HepG2 (cell line): ENCODE measurements around the gene ARMC2. TPM values are rescaled to one million over a fixed set of nuclear protein-coding genes. Genes with fewer than 3 reads are reported as not detected.
A peak's percentile ranks its signal among the peaks of the same experiment; 100 is the strongest.

Source experiments
- ATAC-seq: fragments of 200-7000 bp; cut with Tn5 transposase; 3 replicates; pipeline ENCODE4 v1.9.1; 2020; ENCODE audit warnings: mild to moderate bottlenecking, moderate library complexity
- BruUV-seq: library from RNA; stranded (reverse); fragments of 400-500 nt; replicated peaks from 2 replicates; lab custom pipeline; 2021; lab: Mats Ljungman, UMichigan
- CTCF ChIA-PET: fragments of 300-600 bp; formaldehyde crosslinking; extraction: SDS; loops from one replicate; lab custom pipeline; 2021; ENCODE audit warnings: low total read pairs, inconsistent platforms, low intra/inter-chr PET ratio; lab: Yijun Ruan, JAX
- POLR2A ChIA-PET: fragments of 350-600 bp; sonication (Branson Sonifier 250); formaldehyde crosslinking; loops from one replicate; lab custom pipeline; 2020; ENCODE audit warnings: antibody characterized with exemption, inconsistent platforms; lab: Yijun Ruan, JAX
- DNase-seq: peaks from one replicate; pipeline ENCODE4 v3.0.0-alpha.2; 2015; ENCODE audit warnings: low spot score
- FAIRE-seq: peaks from 3 replicates; lab custom pipeline; 2011; peaks lifted over from hg19 to GRCh38; lab: Jason Lieb, UNC
- H2AFZ ChIP-seq: one replicate; pipeline ENCODE4 v1.6.1; 2011; ENCODE audit warnings: low read length, inconsistent platforms
- H3K27ac ChIP-seq: fragments of 300-600 bp; 3 replicates; pipeline ENCODE4 v1.8.0; 2011; ENCODE audit warnings: mixed run types, mild to moderate bottlenecking, mixed read lengths, low read length, inconsistent platforms; ENCODE audit not compliant: insufficient read depth; ENCODE audit errors: extremely low read length
- H3K27me3 ChIP-seq, 2 experiments: fragments of 200-600 bp in 1 of 2; 2 replicates in 1 of 2; 3 replicates in 1 of 2; pipeline versions ENCODE4 v1.6.0 to v1.8.0; 2011; ENCODE audit warnings: low read length in 2 of 2, mild to moderate bottlenecking in 2 of 2, moderate library complexity in 2 of 2, inconsistent platforms in 1 of 2; ENCODE audit not compliant: insufficient read depth in 2 of 2, control insufficient read depth in 1 of 2
- H3K36me3 ChIP-seq, 2 experiments: fragments of 200-600 bp in 1 of 2; replicated peaks in 1 of 2; 2 replicates in 1 of 2; 3 replicates in 1 of 2; pipeline versions ENCODE4 v1.5.1 to v1.8.0; 2011; ENCODE audit warnings: low read length in 2 of 2, inconsistent platforms in 1 of 2; ENCODE audit not compliant: insufficient read depth in 2 of 2, control insufficient read depth in 1 of 2
- H3K4me1 ChIP-seq: 2 replicates; pipeline ENCODE4 v1.5.1; 2012; ENCODE audit warnings: low read length, inconsistent platforms; ENCODE audit not compliant: insufficient read depth
- H3K4me2 ChIP-seq: 2 replicates; pipeline ENCODE4 v1.6.0; 2011; ENCODE audit warnings: low read depth, low read length, inconsistent platforms
- H3K4me3 ChIP-seq, 3 experiments: fragments of 200-600 bp in 1 of 3; sonication (generic), shearing (Covaris generic) in 1 of 3; replicated peaks in 1 of 3; 2 replicates each; pipeline ENCODE4 v1.5.1; 2011 to 2016; ENCODE audit warnings: low read length in 3 of 3, inconsistent platforms in 2 of 3, low read depth in 2 of 3, mild to moderate bottlenecking in 2 of 3, control low read depth in 1 of 3, mixed read lengths in 1 of 3; ENCODE audit not compliant: insufficient read depth in 1 of 3
- H3K79me2 ChIP-seq: one replicate; pipeline ENCODE4 v1.6.1; 2011; ENCODE audit warnings: low read length, inconsistent platforms; ENCODE audit not compliant: insufficient read depth
- H3K9ac ChIP-seq: 2 replicates; pipeline ENCODE4 v1.6.0; 2011; ENCODE audit warnings: mild to moderate bottlenecking, low read depth, low read length, inconsistent platforms; ENCODE audit not compliant: insufficient read depth
- H3K9me3 ChIP-seq: 2 replicates; pipeline ENCODE4 v1.5.1; 2012; ENCODE audit warnings: mild to moderate bottlenecking, low read length
- H4K20me1 ChIP-seq: 2 replicates; pipeline ENCODE4 v1.6.0; 2011; ENCODE audit warnings: inconsistent platforms, mild to moderate bottlenecking, low read length, moderate library complexity; ENCODE audit not compliant: insufficient read depth
- MAFF ChIP-seq: IDR thresholded peaks from 2 replicates; pipeline ENCODE4 v1.6.1; 2011; ENCODE audit warnings: low read depth, low read length, improper control_type of control experiment
- NPAS2 ChIP-seq: sonication (generic); formaldehyde crosslinking; IDR thresholded peaks from 2 replicates; pipeline ENCODE4 v1.8.0; 2022; ENCODE audit warnings: mild to moderate bottlenecking, missing genetic modification reagents, borderline replicate concordance
- SP1 ChIP-seq, 2 experiments: fragments of 450-650 bp in 1 of 2; sonication (generic) in 1 of 2; formaldehyde crosslinking in 1 of 2; IDR thresholded peaks; 2 replicates each; pipeline versions ENCODE4 v1.4.0 to v1.6.1; 2016 to 2020; ENCODE audit warnings: missing genetic modification reagents in 1 of 2
- TOE1 ChIP-seq: sonication (generic); formaldehyde crosslinking; IDR thresholded peaks from 2 replicates; pipeline ENCODE4 v1.4.0; 2020; ENCODE audit warnings: mild to moderate bottlenecking, missing genetic modification reagents
- ZNF234 ChIP-seq: sonication (generic); formaldehyde crosslinking; conservative IDR thresholded peaks from 2 replicates; pipeline ENCODE4 v1.5.1; 2020; ENCODE audit warnings: mild to moderate bottlenecking, missing genetic modification reagents
- ZNF317 ChIP-seq: sonication (generic); formaldehyde crosslinking; IDR thresholded peaks from 2 replicates; pipeline ENCODE4 v1.5.0; 2020; ENCODE audit warnings: mild to moderate bottlenecking, missing genetic modification reagents
- ZNF816 ChIP-seq: sonication (generic); formaldehyde crosslinking; IDR thresholded peaks from 2 replicates; pipeline ENCODE4 v1.8.0; 2022; ENCODE audit warnings: missing genetic modification reagents, mild to moderate bottlenecking, borderline replicate concordance
- ZNF83 ChIP-seq: sonication (generic); formaldehyde crosslinking; IDR thresholded peaks from 2 replicates; pipeline ENCODE4 v1.4.0; 2020; ENCODE audit warnings: missing genetic modification reagents, mild to moderate bottlenecking, borderline replicate concordance
- WGBS: methylation state at CpG from one replicate; pipeline ENCODE4 v1.1.6; 2017; ENCODE audit warnings: low lambda C conversion rate; 5-methylcytosine and 5-hydroxymethylcytosine counted together
- in situ Hi-C: cut with HindIII; loops from 2 replicates; pipeline ENCODE4 v1.10.0; 2017; ENCODE audit warnings: low pct_unique_long_range_greater_than_20kb; ENCODE audit not compliant: extremely low pct_ligation_motif_present
- intact Hi-C: fragments of 100-400 bp; cut with micrococcal nuclease; formaldehyde crosslinking; loops from one replicate; pipeline ENCODE4 v1.10.0; 2022; ENCODE audit not compliant: unreplicated experiment
- polyA plus RNA-seq, 8 experiments: library from polyadenylated mRNA; depleted of rRNA in 3 of 8; stranded (reverse) in 7 of 8; unstranded in 1 of 8; fragments of >200 nt; fragmentation: Illumina TruSeq in 4 of 8; extraction: Trizol in 4 of 8; gene quantifications; 2 replicates each; pipeline versions ENCODE4 v1.2.1 to v1.2.3, GENCODE V29; 2011 to 2016; ENCODE audit warnings: low read depth in 4 of 8, missing spikeins in 1 of 8, mixed read lengths in 1 of 8; ENCODE audit not compliant: insufficient read depth in 1 of 8
- total RNA-seq, 5 experiments: library from RNA; depleted of rRNA; stranded (reverse); fragments of >200 nt; fragmentation: Illumina TruSeq; extraction: Trizol; gene quantifications; 2 replicates each; pipeline ENCODE4 v1.2.3, GENCODE V29; 2016; ENCODE audit warnings: low read depth in 1 of 5
- TF ChIP-seq, protein P1 (sequence below): sonication (generic); formaldehyde crosslinking; conservative IDR thresholded peaks from 2 replicates; pipeline ENCODE4 v1.4.0; 2020; ENCODE audit warnings: missing genetic modification reagents
- TF ChIP-seq, protein P2 (sequence below): IDR thresholded peaks from 2 replicates; pipeline ENCODE4 v1.6.1; 2016; ENCODE audit warnings: missing biosample characterization, missing genetic modification reagents, low read depth
- TF ChIP-seq, protein P3 (sequence below): sonication (generic); formaldehyde crosslinking; IDR thresholded peaks from 2 replicates; pipeline ENCODE4 v1.4.0; 2020; ENCODE audit warnings: missing genetic modification reagents
- TF ChIP-seq, protein P4 (sequence below): sonication (generic); formaldehyde crosslinking; IDR thresholded peaks from 2 replicates; pipeline ENCODE4 v1.4.0; 2020; ENCODE audit warnings: mild to moderate bottlenecking, missing genetic modification reagents

ARMC2 gene
- total and polyA plus RNA-seq, 2 of the 13 experiments (the other 11 are each of a cell fraction or from before 2014, with no cell fraction given) = 1.4 to 3.2 TPM

DNA sequence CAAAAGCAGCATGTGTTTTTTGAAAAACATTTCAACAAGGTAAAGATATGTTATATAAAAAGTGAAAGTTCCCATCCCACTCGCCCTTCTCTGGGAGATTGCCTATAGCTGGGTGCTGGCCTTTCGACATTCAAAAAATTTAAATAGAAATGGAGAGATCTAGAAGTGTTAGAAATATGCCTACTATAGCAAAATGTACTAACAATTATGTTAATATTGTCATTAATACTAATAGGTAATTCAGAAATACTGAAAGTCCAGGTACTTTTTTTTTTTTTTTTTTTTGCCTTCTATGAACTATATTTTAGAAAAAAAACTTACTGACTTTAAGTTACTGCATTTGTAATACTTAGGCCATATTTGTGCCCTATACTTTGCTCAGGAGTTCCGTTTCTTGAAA is 159.3 kb downstream of the ARMC2 start:
- BruUV-seq = no TSS peak
- Histone ChIP-seq H4K20me1 (peaks cover 10% of the 10 kb centered on the region; the same call in 1 of the 2 replicates), H3K9me3 (no peaks in the 10 kb centered on the region), H3K9ac (peak overlapping the region; percentile 87; the same call in 1 of the 2 replicates), H3K4me1 (peaks cover 47% of the 10 kb centered on the region), H3K79me2 (peaks cover 68% of the 10 kb centered on the region), H3K4me3 (peak overlapping the region; percentile 74 to 98 (median 97); a peak in 5 of 6 replicates), H3K4me2 (peak overlapping the region; percentile 79), H3K36me3 (no peaks in the 10 kb centered on the region; a peak in 1 of 5 replicates), H3K27ac (peak overlapping the region; percentile 77), H3K27me3 (no peaks in the 10 kb centered on the region; a peak in 1 of 5 replicates), H2AFZ (no peak overlapping the region)
- ChIA-PET CTCF (no interaction called here), POLR2A (interaction anchor here (1.2 to 2.7 kb wide), 2 partner anchors 13 to 87 kb away, joined by 3 to 18 read pairs; partner anchors contain the start of genes CEP57L1 and SESN1)
- ATAC-seq (no peak), DNase-seq (no peak), FAIRE-seq (no peak)
- intact Hi-C loops (loop anchor here (5.0 kb wide), 1 partner anchor 65 kb away; no protein-coding TSS in a partner anchor), in situ Hi-C loops (no loop called here)
- 36% methylated on average over 3 of the region's 3 CpGs for WGBS
- no peak for TF ChIP-seq SP1 (IDR thresholded peaks at IDR 0.05)
- TF ChIP-seq SP1 (CRISPR knock-in tag; IDR thresholded peaks at IDR 0.05) = no peak
- TF ChIP-seq ZNF234 (CRISPR knock-in tag) = no peak
- TF ChIP-seq, protein P1, sequence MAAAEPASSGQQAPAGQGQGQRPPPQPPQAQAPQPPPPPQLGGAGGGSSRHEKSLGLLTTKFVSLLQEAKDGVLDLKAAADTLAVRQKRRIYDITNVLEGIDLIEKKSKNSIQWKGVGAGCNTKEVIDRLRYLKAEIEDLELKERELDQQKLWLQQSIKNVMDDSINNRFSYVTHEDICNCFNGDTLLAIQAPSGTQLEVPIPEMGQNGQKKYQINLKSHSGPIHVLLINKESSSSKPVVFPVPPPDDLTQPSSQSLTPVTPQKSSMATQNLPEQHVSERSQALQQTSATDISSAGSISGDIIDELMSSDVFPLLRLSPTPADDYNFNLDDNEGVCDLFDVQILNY = no peak
- peak; percentile 61; the same call in 1 of the 2 replicates for TF ChIP-seq MAFF
- no peak for TF ChIP-seq ZNF816 (CRISPR knock-in tag)
- TF ChIP-seq, protein P2, sequence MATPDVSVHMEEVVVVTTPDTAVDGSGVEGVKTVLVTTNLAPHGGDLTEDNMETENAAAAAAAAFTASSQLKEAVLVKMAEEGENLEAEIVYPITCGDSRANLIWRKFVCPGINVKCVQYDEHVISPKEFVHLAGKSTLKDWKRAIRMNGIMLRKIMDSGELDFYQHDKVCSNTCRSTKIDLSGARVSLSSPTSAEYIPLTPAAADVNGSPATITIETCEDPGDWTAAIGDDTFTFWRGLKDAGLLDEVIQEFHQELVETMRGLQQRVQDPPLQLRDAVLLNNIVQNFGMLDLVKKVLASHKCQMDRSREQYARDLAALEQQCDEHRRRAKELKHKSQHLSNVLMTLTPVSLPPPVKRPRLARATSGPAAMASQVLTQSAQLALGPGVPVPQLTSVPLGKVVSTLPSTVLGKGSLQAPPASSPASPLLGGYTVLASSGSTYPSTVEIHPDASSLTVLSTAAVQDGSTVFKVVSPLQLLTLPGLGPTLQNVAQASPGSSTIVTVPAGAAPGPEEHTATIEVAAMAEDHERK (CRISPR knock-in tag) = no peak
- no peak for TF ChIP-seq ZNF83
- TF ChIP-seq, protein P3, sequence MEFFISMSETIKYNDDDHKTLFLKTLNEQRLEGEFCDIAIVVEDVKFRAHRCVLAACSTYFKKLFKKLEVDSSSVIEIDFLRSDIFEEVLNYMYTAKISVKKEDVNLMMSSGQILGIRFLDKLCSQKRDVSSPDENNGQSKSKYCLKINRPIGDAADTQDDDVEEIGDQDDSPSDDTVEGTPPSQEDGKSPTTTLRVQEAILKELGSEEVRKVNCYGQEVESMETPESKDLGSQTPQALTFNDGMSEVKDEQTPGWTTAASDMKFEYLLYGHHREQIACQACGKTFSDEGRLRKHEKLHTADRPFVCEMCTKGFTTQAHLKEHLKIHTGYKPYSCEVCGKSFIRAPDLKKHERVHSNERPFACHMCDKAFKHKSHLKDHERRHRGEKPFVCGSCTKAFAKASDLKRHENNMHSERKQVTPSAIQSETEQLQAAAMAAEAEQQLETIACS = no peak
- TF ChIP-seq, protein P4, sequence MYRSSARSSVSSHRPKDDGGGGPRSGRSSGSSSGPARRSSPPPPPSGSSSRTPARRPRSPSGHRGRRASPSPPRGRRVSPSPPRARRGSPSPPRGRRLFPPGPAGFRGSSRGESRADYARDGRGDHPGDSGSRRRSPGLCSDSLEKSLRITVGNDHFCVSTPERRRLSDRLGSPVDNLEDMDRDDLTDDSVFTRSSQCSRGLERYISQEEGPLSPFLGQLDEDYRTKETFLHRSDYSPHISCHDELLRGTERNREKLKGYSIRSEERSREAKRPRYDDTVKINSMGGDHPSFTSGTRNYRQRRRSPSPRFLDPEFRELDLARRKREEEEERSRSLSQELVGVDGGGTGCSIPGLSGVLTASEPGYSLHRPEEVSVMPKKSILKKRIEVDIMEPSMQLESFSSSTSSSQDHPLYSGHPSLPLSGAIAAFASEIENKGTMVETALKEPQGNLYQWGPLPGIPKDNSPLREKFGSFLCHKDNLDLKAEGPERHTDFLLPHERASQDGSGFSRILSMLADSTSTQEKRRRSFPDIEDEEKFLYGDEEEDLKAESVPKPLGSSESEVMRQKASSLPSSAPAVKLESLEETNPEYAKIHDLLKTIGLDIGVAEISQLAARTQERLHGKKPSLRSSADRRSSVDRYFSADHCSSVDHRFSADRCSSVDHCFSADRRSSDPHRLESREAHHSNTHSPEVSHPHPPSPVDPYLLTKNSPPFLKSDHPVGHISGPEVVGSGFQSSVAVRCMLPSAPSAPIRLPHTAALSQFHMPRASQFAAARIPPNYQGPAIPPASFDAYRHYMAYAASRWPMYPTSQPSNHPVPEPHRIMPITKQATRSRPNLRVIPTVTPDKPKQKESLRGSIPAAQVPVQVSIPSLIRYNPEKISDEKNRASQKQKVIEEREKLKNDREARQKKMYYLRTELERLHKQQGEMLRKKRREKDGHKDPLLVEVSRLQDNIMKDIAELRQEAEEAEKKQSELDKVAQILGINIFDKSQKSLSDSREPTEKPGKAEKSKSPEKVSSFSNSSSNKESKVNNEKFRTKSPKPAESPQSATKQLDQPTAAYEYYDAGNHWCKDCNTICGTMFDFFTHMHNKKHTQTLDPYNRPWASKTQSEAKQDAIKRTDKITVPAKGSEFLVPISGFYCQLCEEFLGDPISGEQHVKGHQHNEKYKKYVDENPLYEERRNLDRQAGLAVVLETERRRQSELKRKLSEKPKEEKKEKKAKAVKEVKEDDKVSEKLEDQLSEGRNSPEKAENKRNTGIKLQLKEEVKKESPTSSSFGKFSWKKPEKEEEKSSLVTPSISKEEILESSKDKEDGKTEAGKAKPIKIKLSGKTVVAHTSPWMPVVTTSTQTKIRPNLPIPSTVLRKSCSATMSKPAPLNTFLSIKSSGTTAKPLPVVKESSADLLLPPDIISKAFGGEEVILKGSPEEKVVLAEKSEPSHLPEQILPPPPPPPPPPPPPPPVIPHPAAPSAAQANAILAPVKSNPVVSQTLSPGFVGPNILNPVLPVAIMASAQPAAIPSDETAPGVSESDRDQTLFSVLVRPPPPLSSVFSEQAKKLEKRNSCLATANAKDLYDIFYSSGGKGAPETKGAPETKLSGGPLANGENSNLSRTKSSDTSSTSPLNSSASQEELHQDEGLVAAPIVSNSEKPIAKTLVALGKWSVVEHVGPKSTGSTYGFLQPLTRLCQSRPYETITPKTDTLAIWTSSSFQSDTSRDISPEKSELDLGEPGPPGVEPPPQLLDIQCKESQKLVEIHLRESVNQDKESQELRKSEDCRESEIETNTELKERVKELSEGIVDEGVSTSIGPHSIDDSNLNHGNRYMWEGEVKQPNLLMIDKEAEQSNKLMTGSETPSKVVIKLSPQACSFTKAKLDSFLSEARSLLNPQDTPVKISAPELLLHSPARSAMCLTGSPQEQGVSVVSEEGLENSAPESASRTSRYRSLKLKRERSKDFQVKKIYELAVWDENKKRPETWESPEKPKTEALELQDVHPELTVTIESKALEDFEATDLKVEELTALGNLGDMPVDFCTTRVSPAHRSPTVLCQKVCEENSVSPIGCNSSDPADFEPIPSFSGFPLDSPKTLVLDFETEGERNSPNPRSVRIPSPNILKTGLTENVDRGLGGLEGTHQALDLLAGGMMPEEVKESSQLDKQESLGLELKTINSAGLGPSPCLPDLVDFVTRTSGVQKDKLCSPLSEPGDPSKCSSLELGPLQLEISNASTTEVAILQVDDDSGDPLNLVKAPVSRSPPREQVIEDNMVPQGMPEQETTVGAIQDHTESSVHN = no peak
- no peak for TF ChIP-seq ZNF317 (CRISPR knock-in tag)
- no peak for TF ChIP-seq NPAS2 (CRISPR knock-in tag)
- TF ChIP-seq TOE1 = no peak
